DND-41 (cell line): Measurements from ENCODE around the gene VWC2.

Experiments used
- ATAC-seq: fragments of 200-7000 bp; cut with Tn5 transposase; 3 replicates; pipeline ENCODE4 v1.9.1; 2021; ENCODE audit warnings: low read depth; ENCODE audit not compliant: insufficient read depth
- DNase-seq: peaks from one replicate; pipeline ENCODE4 v3.0.0-alpha.2; 2020
- H2AFZ ChIP-seq: 2 replicates; pipeline ENCODE4 v1.6.0; 2012; ENCODE audit warnings: low read depth, low read length
- H3K27ac ChIP-seq: 2 replicates; pipeline ENCODE4 v1.5.1; 2012; ENCODE audit warnings: low read length, inconsistent platforms
- H3K27me3 ChIP-seq: fragments of 200-600 bp; sonication (generic); 2 replicates; pipeline ENCODE4 v1.6.0; 2012; ENCODE audit warnings: low read length, mild to moderate bottlenecking, inconsistent platforms; ENCODE audit not compliant: insufficient read depth, poor library complexity
- H3K36me3 ChIP-seq: 2 replicates; pipeline ENCODE4 v1.5.1; 2012; ENCODE audit warnings: low read length, inconsistent platforms; ENCODE audit not compliant: insufficient read depth
- H3K4me1 ChIP-seq: 2 replicates; pipeline ENCODE4 v1.5.1; 2012; ENCODE audit warnings: mild to moderate bottlenecking, low read length; ENCODE audit not compliant: insufficient read depth
- H3K4me2 ChIP-seq: 2 replicates; pipeline ENCODE4 v1.6.0; 2012; ENCODE audit warnings: mild to moderate bottlenecking, moderate library complexity, low read length, inconsistent platforms; ENCODE audit not compliant: insufficient read depth
- H3K4me3 ChIP-seq, 2 experiments: fragments of 200-600 bp in 1 of 2; shearing (Covaris generic) in 1 of 2; 2 replicates each; pipeline ENCODE4 v1.5.1; 2012 to 2016; ENCODE audit warnings: inconsistent platforms in 2 of 2, low read length in 2 of 2, mild to moderate bottlenecking in 2 of 2, low read depth in 1 of 2, moderate library complexity in 1 of 2
- H3K79me2 ChIP-seq: 2 replicates; pipeline ENCODE4 v1.6.0; 2012; ENCODE audit warnings: low read length, inconsistent platforms; ENCODE audit not compliant: insufficient read depth
- H3K9ac ChIP-seq: 2 replicates; pipeline ENCODE4 v1.6.0; 2012; ENCODE audit warnings: low read depth, mild to moderate bottlenecking, inconsistent platforms, low read length, moderate library complexity
- H3K9me3 ChIP-seq: 2 replicates; pipeline ENCODE4 v1.5.1; 2012; ENCODE audit warnings: low read length, moderate library complexity, mild to moderate bottlenecking, inconsistent platforms; ENCODE audit not compliant: insufficient read depth, severe bottlenecking
- H4K20me1 ChIP-seq: 2 replicates; pipeline ENCODE4 v1.6.0; 2012; ENCODE audit warnings: low read length; ENCODE audit not compliant: insufficient read depth
- CTCF ChIP-seq: IDR thresholded peaks from 2 replicates; pipeline ENCODE4 v1.5.1; 2012; ENCODE audit warnings: borderline replicate concordance, low read length, moderate library complexity, mild to moderate bottlenecking; ENCODE audit not compliant: poor library complexity, severe bottlenecking; ENCODE audit errors: extremely low read depth
- EZH2 ChIP-seq: IDR thresholded peaks from 3 replicates; pipeline ENCODE4 v1.6.1; 2012; ENCODE audit warnings: borderline replicate concordance, low read depth, mild to moderate bottlenecking, moderate library complexity, low read length, inconsistent platforms; ENCODE audit not compliant: severe bottlenecking

Gene VWC2

GRCh38 chr7:49775065-49775948 is 1.9 kb downstream of the VWC2 start:
- Histone ChIP-seq H3K4me3 (no peak overlapping the region), H3K4me2 (no peak overlapping the region), H3K27ac (no peak overlapping the region), H3K9me3 (no peaks in the 10 kb centered on the region), H3K36me3 (no peaks in the 10 kb centered on the region), H2AFZ (no peak overlapping the region), H3K4me1 (no peaks in the 10 kb centered on the region), H3K27me3 (peaks cover 4% of the 10 kb centered on the region), H4K20me1 (no peaks in the 10 kb centered on the region), H3K79me2 (no peaks in the 10 kb centered on the region), H3K9ac (no peak overlapping the region)
- ATAC-seq = no peak
- TF ChIP-seq EZH2 = no peak
- TF ChIP-seq CTCF = no peak
- DNase-seq = no peak

- Histone ChIP-seq H3K4me3 (no peak overlapping the region), H3K4me2 (no peak overlapping the region), H4K20me1 (no peaks in the 10 kb centered on the region), H3K4me1 (no peaks in the 10 kb centered on the region), H2AFZ (no peak overlapping the region), H3K27ac (no peak overlapping the region), H3K9ac (no peak overlapping the region), H3K9me3 (no peaks in the 10 kb centered on the region), H3K79me2 (no peaks in the 10 kb centered on the region), H3K36me3 (no peaks in the 10 kb centered on the region), H3K27me3 (peaks cover 4% of the 10 kb centered on the region)
- no peak for DNase-seq
- no peak for ATAC-seq
- TF ChIP-seq EZH2 (no peak), CTCF (no peak)
These were observed 2.6 kb downstream of the VWC2 start for GRCh38 chr7:49775949-49776443.

- H3K27ac ChIP-seq = no peak overlapping the region
- no peaks in the 10 kb centered on the region for H3K9me3 ChIP-seq
- ATAC-seq = no peak
- H3K4me3 ChIP-seq = no peak overlapping the region
- H3K36me3 ChIP-seq = no peaks in the 10 kb centered on the region
- peak; percentile 30 for TF ChIP-seq CTCF
- no peak for TF ChIP-seq EZH2
- H3K4me2 ChIP-seq = no peak overlapping the region
- H3K27me3 ChIP-seq = peaks cover 4% of the 10 kb centered on the region
- DNase-seq = no peak
- no peaks in the 10 kb centered on the region for H3K4me1 ChIP-seq
- H3K79me2 ChIP-seq = no peaks in the 10 kb centered on the region
- no peak overlapping the region for H2AFZ ChIP-seq
- H4K20me1 ChIP-seq = no peaks in the 10 kb centered on the region
- no peak overlapping the region for H3K9ac ChIP-seq
These were observed 3.6 kb downstream of the VWC2 start for GRCh38 chr7:49776994-49777393.
